Measurements from ENCODE around the gene GALNT18. TPM values are rescaled to one million over a fixed set of nuclear protein-coding genes. Genes with fewer than 3 reads are reported as not detected.

The GALNT18 gene
- polyA plus RNA-seq, 1 donor from 2014 or later, result 7.6 TPM

GRCh38 chr11:11230802-11231562 is 390.8 kb downstream of the GALNT18 start:
- H2AFZ ChIP-seq (ENCODE audit: low read depth, low read length), result no peak overlapping the region
- H3K27me3 ChIP-seq (ENCODE audit: insufficient read depth, low read depth, low read length), result no peaks in the 10 kb centered on the region
- no peak overlapping the region for H3K4me3 ChIP-seq (ENCODE audit: low read length)
- TF ChIP-seq REST (IDR thresholded peaks at IDR 0.05; ENCODE audit: borderline replicate concordance) (no peak), TAF1 (IDR thresholded peaks at IDR 0.05; ENCODE audit: low read depth) (no peak), SMC3 (conservative IDR thresholded peaks at IDR 0.05; ENCODE audit: poor library complexity) (no peak), RAD21 (conservative IDR thresholded peaks at IDR 0.05) (no peak), POLR2AphosphoS5 (IDR thresholded peaks at IDR 0.05) (no peak), MXI1 (conservative IDR thresholded peaks at IDR 0.05; ENCODE audit: poor library complexity, severe bottlenecking) (no peak), EP300 (conservative IDR thresholded peaks at IDR 0.05; ENCODE audit: poor library complexity, severe bottlenecking) (no peak), EZH2 (IDR thresholded peaks at IDR 0.05; ENCODE audit: borderline replicate concordance, insufficient read depth, low read length, poor library complexity, severe bottlenecking) (no peak)
- TF ChIP-seq, protein P1, sequence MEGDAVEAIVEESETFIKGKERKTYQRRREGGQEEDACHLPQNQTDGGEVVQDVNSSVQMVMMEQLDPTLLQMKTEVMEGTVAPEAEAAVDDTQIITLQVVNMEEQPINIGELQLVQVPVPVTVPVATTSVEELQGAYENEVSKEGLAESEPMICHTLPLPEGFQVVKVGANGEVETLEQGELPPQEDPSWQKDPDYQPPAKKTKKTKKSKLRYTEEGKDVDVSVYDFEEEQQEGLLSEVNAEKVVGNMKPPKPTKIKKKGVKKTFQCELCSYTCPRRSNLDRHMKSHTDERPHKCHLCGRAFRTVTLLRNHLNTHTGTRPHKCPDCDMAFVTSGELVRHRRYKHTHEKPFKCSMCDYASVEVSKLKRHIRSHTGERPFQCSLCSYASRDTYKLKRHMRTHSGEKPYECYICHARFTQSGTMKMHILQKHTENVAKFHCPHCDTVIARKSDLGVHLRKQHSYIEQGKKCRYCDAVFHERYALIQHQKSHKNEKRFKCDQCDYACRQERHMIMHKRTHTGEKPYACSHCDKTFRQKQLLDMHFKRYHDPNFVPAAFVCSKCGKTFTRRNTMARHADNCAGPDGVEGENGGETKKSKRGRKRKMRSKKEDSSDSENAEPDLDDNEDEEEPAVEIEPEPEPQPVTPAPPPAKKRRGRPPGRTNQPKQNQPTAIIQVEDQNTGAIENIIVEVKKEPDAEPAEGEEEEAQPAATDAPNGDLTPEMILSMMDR (IDR thresholded peaks at IDR 0.05; ENCODE audit: poor library complexity, severe bottlenecking), result no peak
- no peaks in the 10 kb centered on the region for H3K9me3 ChIP-seq (ENCODE audit: low read length)
- no peaks in the 10 kb centered on the region for H3K36me3 ChIP-seq (ENCODE audit: insufficient read depth, low read length)
- H3K4me2 ChIP-seq (ENCODE audit: low read length), result no peak overlapping the region
- no peaks in the 10 kb centered on the region for H3K79me2 ChIP-seq (replicated peaks; ENCODE audit: insufficient read depth, low read length)
- no peaks in the 10 kb centered on the region for H3K9me2 ChIP-seq (ENCODE audit: insufficient read depth, low read length)
- H4K20me1 ChIP-seq (ENCODE audit: insufficient read depth), result no peaks in the 10 kb centered on the region
- no peaks in the 10 kb centered on the region for H3F3A ChIP-seq (ENCODE audit: insufficient read depth, low read length, poor library complexity, severe bottlenecking)
- no peak overlapping the region for H3K9ac ChIP-seq (ENCODE audit: low read length)
- no peak overlapping the region for H3K27ac ChIP-seq (ENCODE audit: low read length)

GRCh38 chr11:11230087-11230486 is 391.7 kb downstream of the GALNT18 start:
- Histone ChIP-seq H3K4me3 (ENCODE audit: low read length) (no peak overlapping the region), H3K9me3 (ENCODE audit: low read length) (no peaks in the 10 kb centered on the region), H3F3A (ENCODE audit: insufficient read depth, low read length, poor library complexity, severe bottlenecking) (no peaks in the 10 kb centered on the region), H3K27me3 (ENCODE audit: insufficient read depth, low read depth, low read length) (no peaks in the 10 kb centered on the region), H3K9ac (ENCODE audit: low read length) (no peak overlapping the region), H3K79me2 (replicated peaks; ENCODE audit: insufficient read depth, low read length) (no peaks in the 10 kb centered on the region), H3K4me2 (ENCODE audit: low read length) (no peak overlapping the region), H3K36me3 (ENCODE audit: insufficient read depth, low read length) (no peaks in the 10 kb centered on the region), H2AFZ (ENCODE audit: low read depth, low read length) (no peak overlapping the region), H3K27ac (ENCODE audit: low read length) (no peak overlapping the region), H3K9me2 (ENCODE audit: insufficient read depth, low read length) (no peaks in the 10 kb centered on the region), H4K20me1 (ENCODE audit: insufficient read depth) (no peaks in the 10 kb centered on the region)
- no peak for TF ChIP-seq POLR2AphosphoS5 (IDR thresholded peaks at IDR 0.05)
- no peak for TF ChIP-seq TAF1 (IDR thresholded peaks at IDR 0.05; ENCODE audit: low read depth)
- TF ChIP-seq EZH2 (IDR thresholded peaks at IDR 0.05; ENCODE audit: borderline replicate concordance, insufficient read depth, low read length, poor library complexity, severe bottlenecking), result no peak
- TF ChIP-seq MXI1 (conservative IDR thresholded peaks at IDR 0.05; ENCODE audit: poor library complexity, severe bottlenecking), result no peak
- TF ChIP-seq, protein P1 (IDR thresholded peaks at IDR 0.05; ENCODE audit: poor library complexity, severe bottlenecking), result no peak
- TF ChIP-seq RAD21 (conservative IDR thresholded peaks at IDR 0.05), result no peak
- TF ChIP-seq EP300 (conservative IDR thresholded peaks at IDR 0.05; ENCODE audit: poor library complexity, severe bottlenecking), result no peak
- TF ChIP-seq SMC3 (conservative IDR thresholded peaks at IDR 0.05; ENCODE audit: poor library complexity), result no peak
- no peak for TF ChIP-seq REST (IDR thresholded peaks at IDR 0.05; ENCODE audit: borderline replicate concordance)

All from neural cell (in vitro differentiated cells).